ENCODE results near the gene RPS6KA4.
A peak's percentile ranks its signal among the peaks of the same experiment; 100 is the strongest.

RPS6KA4 gene

DNA sequence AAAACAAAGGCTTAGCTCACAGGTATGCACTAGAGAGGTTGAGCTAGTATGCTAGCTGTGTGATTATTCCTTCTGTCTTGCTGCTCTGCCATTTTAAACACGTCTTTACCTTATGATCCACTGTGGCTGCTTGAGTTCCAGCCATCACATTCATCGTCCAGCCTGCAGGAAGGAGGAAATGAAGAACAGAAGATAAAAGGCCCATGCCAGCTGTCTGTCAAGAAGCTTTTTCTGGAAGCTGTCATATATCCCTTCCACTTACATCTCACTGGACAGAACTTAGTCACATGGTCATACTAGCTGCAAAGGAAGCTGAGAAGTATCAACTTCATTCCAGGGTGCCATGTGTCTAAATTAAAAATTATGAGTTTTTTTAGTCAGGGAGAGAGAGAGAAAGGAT, 31.6 kb upstream of the RPS6KA4 start:
- no peak for DNase-seq (ENCODE audit: low read depth)

DNA sequence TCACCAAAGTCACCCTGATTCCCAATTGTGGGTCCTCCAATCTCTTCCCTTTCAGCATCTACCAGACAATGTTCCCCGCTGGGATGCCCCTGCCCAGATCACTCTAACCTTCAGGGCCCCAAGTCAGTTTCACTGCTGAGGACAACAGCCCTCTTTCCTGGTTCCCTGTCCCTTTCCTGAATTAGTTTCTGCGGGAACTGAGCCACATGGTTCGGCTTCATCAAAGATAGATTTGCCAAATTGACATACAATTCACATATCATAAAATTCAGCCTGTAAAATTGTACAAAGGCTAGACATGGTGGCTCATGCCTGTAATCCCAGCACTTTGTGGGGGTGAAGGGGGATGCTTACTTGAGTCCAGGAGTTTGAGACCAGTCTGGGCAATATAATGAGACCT, 31.0 kb upstream of the RPS6KA4 start:
- no peak for DNase-seq (ENCODE audit: low read depth)

DNA sequence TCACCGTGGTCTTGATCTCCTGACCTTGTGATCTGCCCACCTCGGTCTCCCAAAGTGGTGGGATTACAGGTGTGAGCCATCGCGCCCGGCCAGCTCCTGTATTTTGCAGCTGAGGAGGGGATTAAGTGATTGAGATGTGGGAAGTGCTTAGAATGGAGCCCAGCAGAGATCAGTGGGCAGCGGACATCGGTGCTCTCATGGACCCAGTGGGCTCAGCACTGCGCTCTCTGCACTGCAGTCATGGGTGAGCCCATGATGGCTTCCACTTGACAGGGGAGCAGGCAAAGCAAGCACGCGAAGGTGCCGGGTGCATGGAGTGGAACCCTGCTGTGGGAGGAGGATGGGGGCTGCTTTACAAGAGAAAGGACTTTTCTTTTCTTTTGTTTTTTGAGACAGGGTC, 28.1 kb upstream of the RPS6KA4 start:
- DNase-seq (ENCODE audit: low read depth): no peak

DNA sequence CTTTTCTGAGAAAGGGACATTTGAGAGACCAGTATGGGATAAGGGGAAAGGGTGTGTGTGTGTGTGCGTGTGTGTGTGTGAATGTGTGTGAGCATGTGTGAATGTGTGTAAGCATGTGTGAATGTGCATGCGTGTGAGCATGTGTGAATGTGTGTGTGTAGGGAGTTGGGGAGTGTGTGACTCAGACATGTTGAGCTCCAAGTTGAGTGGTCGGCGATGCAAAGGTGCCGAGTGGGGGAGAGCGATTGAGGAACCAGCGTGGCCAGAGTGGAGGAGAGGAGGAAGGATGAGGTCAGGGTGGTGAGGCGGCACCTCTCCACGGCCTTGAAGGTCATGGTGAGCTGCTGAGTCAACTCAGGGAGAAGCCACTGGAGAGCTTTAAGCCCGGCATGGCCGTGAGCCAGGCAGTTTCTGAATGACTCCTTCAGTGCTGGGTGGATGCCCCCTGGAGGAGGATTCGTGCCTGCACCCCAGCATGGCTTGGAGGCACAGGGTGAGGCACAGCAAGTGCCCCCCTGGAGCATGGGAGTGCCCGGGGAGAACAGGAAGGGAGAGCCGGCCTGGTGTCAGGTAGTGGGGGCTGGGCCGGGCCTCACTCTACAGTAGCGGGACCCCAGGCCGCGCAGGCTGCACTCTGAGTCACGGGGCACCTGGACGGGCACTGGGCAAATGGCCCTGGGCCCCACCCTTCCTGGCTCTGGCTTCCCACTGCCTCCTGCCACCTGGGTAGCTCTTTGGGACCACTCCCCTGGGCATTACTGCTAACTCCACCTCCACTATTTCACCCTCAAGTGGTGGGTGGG, 27.2 kb upstream of the RPS6KA4 start:
- peak; percentile 36 for DNase-seq (ENCODE audit: low read depth)

DNA sequence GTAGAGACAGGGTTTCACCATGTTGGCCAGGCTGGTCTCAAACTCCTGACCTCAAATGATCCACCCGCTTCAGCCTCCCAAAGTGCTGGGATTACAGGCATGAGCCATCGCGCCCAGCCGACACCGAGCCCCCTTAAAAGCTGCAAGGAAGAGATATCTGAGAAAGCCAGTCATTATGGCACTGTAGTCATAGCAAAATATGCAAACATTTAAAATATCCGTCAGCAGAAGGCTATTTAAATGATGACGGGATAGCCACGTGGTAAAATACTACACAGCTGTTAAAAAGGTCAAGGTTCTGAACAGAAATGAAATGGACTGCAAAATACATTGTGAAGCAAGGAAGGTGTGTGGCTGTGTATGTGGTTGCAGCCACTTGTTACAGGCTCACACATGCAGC, 25.4 kb upstream of the RPS6KA4 start:
- DNase-seq (ENCODE audit: low read depth): no peak

DNA sequence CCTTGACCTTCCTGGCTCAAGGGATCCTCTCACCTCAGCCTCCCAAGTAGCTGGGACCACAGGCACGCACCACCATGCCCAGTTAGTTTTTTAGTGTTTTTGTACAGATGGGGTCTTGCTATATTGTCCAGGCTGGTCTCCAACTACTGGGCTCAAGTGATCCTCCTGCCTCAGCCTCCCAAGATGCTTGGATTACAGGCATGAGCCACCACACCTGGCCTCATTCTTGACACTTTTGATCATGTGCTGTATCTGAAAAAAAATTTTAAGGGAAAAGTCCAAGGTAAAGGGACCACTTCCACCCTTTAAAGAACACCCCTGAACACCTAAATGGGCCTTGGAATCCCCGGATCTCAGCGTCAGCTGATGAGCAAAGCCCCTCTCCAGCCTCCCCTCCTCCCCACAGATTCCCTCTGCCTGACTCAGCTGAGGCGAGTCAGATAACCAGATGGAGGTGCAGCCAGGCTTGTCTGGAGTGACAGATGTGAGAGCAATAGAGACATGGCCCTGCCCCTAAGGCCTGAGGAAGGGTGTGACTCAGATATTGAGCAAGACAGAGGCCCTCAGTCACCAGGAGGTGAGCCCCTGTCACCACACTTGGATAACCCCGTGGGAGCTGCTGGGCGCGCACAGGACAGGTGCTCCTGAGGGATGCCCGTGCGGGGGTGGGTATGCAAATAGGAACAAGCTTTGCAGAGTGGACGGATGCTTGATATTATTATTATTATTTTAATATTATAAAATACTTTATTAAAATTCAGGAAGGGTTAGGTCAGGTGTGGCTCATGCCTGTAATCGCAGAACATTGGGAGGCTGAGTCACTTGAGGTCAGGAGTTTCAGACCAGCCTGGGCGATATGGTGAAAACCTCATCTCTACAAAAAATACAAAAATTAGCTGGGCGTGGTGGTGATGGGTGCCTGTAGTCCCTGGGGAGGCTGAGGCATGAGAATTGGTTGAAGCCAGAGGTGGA, 23.9 kb upstream of the RPS6KA4 start:
- DNase-seq (ENCODE audit: low read depth): no peak

DNA sequence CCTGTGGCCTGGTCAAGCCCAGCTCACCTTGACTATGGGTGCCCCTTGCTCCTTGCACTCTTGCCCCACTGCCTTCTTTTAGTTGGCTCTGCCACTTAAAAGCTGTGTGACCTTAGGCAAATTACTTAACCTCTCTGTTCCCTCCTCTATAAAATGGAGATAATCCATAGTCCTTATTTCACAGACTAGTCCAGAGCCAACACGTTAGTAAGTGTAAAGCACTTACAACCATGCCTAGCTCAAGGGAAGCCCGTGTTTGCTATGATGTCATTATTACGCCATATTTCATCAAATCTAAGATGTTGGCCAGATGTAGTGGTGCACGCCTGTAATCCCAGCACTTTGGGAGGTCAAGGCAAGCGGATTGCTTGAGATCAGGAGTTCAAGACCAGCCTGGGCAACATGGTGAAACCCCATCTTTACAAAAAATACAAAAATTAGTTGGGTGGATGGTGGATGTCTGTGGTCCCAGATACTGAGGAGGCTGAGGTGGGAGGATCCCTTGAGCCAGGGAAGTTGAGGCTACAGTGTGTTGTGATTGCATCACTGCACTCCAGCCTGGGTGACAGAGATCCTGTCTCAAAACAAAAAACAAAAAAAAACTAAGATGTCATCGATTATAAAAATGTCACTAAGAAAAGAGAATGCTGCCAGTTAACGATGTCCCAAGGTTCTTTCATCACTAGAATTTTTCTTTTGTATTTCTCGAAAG, 21.3 kb upstream of the RPS6KA4 start:
- no peak for DNase-seq (ENCODE audit: low read depth)

DNA sequence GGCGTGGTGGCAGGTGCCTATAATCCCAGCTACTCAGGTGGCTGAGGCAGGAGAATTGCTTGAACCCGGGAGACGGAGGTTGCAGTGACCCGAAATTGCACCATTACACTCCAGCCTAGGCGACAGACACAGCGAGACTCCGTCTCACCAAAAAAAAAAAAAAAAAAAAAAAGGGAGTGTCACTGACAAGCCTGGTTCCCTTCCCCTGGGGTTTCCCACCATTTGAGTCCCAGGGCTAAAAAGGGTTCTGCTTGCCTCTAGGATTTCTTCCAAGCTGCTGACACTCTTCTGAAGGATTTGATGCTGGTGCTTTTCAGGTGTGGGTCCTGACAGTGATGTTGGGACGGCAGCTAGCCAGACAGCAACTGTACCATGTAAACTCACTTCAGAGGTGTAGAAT, 20.2 kb upstream of the RPS6KA4 start:
- no peak for DNase-seq (ENCODE audit: low read depth)

DNA sequence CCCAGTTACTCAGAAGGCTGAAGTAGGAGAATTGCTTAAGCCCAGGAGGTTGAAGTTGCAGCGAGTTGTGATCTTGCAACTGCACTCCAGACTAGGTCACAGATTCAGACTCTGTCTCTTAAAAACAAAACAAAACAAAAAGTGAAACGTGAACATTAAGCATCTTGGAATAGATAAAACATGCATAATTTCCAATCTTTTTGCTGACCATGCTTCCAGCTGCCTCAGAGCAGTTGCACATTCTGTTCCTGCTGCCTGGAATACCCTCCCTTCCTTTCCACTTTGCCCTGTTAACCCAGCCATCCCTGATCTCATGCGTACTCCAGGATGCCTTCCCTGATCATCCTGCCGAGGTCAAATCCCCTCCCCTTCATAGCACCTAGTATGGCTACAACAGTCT, 19.7 kb upstream of the RPS6KA4 start:
- no peak for DNase-seq (ENCODE audit: low read depth)

DNA sequence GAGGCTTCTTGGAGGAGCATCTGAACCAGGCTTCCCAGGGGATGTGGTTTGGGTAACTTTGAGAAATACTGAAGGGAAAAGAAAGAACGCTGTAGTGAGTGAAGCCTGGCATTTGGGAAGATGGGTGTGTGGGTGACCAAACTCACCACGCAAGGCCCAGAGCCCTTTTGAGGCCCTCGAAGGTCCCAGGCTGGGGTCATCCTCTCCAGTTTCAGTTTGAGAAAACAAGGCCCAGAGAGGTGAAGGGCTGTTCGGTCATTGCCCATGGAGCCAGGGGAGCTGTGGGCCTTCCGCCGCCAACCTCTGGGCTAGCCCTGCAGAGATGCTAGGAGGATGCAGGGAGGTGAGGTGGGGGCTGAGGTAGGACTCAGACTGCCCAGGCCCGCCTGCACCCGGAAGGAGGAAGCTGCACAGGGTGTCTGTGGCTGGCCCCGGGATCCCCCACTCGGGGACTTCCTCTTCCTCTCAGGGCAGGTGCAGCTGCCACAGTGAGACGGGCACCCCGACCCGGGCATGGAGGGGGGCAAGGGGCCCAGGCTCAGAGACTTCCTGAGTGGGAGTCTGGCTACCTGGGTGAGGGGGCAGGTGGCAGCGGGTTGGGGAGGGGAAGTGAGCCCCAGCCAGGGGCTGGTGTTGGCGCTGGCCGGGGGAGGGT, 19.1 kb upstream of the RPS6KA4 start, which contains the start of gene CCDC88B:
Gene CCDC88B (plus strand): TSS at position 451 of the 655 bp plus-strand sequence. CDS start 63 bp downstream, at position 514.
- peak; percentile 66 for DNase-seq (ENCODE audit: low read depth)

DNA sequence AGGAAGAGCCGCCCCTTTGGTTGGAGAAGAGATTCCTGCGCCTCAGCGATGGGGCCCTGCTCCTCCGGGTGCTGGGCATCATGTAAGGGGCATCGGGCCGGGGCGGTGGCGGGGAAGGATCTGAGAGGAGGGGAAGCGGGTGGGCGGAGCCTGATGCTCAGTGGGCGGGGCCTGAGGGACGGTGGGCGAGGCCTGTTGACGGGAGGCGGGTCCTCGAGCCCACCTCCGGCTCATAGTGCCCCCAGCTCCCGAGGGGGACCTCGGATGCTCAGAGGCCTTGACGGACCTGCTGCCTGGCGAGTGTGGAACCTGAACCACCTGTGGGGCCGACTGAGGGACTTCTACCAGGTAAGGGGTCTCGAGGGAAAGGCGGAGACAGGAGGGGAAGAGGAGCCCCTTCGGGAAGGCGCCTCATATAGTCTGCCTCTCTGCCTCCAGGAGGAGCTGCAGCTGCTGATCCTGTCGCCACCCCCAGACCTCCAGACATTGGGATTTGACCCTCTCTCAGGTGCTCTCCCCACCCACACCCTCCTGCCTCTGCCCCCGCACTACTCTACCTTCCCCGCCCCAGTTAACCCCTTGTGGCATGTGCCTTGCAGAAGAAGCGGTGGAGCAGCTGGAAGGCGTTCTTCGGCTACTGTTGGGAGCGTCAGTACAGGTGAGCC, 18.2 kb upstream of the RPS6KA4 start:
- DNase-seq (ENCODE audit: low read depth): peak; percentile 62

DNA sequence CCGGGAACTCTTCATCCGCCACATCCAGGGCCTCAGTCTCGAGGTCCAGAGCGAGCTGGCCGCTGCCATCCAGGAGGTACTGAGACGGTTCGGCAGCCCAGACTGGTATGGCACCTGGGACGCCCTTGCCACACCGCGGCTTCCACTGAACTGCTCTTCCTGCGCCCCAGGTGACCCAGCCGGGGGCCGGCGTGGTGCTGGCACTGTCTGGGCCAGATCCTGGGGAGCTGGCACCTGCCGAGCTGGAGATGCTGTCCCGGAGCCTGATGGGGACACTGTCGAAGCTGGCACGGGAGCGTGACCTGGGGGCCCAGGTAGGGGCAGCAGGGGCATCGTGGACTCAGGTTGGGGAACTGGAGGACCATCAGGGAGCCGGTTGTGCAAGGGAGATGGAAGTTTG, 17.5 kb upstream of the RPS6KA4 start:
- DNase-seq (ENCODE audit: low read depth): no peak

DNA sequence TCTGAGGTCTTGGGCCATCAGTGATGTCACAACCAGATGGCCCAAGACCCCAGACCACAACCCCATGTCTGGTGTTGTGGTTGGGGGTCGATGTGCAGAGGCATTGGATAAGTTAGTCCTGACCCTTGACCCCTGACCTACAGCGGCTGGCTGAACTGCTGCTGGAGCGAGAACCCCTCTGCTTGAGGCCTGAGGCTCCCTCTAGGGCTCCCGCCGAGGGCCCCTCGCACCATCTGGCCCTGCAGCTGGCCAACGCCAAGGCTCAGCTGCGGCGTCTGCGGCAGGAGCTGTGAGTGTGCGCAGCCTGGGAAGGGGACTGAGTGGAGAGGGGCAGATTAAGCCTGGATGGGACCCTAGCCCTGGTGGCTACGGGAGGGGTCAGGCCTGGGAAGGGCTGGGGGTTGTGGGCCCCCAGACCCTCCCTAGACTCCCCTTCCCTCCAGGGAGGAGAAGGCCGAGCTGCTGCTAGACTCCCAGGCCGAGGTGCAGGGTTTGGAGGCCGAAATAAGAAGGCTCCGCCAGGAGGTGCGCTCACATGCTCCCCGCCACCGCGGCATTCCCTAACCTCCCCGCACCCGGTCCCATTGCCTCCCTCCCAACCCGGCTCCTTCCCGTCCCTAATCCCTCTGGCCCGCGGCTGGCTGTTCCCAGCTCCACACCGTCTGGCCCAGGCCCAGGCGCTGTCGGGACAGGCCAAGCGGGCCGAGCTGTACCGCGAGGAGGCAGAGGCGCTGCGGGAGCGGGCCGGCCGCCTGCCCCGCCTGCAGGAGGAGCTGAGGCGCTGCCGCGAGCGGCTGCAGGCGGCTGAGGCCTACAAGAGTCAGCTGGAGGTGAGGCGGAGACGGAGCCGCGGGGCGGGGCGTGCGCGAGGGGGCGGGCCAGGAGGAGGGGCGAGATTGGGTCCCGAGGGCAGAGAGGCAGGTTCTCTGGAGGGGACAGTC, 16.8 kb upstream of the RPS6KA4 start:
- DNase-seq (ENCODE audit: low read depth): peak; percentile 82

DNA sequence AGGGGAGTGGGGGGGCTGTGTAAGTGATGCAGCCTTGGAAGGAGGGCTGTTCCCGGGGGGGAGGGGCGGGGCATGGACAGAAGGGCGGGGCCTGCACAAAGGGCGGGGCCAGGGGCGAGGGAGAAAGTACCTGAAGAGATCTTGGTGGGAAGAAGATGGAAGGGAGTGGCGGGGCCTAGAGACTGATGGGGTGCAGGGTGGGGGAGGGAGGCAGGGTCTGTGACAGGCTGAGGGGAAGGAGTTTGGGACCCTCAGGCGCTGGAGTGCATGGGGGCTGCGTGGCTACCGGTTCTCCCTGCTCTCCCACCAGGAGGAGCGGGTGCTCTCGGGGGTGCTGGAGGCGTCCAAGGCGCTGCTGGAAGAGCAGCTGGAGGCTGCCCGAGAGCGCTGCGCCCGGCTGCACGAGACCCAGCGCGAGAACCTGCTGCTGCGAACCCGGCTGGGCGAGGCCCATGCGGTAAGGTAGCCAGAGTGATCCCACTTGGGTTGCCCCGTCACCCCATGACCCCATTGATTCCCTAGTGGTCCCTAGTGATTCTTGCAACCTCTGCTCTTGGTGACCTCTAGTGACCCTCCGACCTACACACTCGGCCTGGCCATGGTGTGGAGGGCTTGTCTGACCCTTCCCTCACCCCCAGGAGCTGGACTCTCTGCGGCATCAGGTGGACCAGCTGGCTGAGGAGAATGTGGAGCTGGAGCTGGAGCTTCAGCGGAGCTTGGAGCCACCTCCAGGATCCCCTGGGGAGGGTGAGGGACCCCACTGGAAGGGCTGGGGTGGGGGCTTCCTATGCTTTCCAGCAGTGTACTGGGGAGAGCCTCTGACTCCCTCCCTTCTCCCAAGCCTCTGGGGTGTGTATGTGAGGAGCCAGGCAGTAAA, 15.9 kb upstream of the RPS6KA4 start:
- DNase-seq (ENCODE audit: low read depth): no peak

DNA sequence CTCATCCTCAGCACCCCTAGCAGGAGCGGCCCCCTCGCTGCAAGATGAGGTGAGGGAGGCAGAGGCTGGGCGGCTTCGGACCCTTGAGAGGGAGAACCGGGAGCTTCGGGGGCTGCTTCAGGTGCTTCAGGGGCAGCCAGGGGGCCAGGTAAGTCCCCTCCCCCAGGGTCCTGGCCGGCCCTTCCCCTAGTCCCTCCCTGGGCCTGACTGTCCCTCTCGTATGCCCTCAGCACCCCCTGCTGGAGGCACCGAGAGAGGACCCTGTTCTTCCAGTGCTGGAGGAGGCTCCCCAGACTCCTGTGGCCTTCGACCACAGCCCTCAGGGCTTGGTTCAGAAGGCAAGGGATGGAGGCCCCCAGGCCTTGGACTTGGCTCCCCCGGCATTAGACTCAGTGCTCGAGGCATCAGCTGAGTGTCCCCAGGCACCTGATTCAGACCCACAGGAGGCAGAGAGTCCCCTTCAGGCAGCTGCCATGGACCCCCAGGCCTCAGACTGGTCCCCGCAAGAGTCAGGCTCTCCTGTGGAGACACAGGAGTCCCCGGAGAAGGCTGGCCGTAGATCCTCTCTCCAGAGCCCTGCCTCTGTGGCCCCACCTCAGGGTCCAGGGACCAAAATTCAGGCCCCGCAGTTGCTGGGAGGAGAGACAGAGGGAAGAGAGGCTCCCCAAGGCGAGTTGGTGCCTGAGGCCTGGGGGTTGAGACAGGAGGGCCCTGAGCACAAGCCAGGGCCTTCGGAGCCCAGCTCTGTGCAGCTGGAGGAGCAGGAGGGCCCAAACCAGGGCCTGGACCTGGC, 15.0 kb upstream of the RPS6KA4 start:
- DNase-seq (ENCODE audit: low read depth): no peak

DNA sequence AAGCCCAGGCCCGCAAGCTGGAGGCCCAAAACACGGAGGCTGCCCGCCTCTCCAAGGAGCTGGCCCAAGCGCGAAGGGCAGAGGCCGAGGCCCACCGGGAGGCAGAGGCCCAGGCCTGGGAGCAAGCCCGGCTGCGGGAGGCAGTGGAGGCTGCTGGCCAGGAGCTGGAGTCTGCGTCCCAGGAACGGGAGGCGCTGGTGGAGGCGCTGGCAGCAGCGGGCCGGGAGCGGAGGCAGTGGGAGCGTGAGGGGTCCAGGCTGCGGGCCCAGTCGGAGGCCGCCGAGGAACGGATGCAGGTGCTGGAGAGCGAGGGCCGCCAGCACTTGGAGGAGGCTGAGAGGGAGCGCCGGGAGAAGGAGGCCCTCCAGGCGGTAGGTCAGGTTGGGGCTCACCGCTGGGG, 14.2 kb upstream of the RPS6KA4 start:
- DNase-seq (ENCODE audit: low read depth): no peak

DNA sequence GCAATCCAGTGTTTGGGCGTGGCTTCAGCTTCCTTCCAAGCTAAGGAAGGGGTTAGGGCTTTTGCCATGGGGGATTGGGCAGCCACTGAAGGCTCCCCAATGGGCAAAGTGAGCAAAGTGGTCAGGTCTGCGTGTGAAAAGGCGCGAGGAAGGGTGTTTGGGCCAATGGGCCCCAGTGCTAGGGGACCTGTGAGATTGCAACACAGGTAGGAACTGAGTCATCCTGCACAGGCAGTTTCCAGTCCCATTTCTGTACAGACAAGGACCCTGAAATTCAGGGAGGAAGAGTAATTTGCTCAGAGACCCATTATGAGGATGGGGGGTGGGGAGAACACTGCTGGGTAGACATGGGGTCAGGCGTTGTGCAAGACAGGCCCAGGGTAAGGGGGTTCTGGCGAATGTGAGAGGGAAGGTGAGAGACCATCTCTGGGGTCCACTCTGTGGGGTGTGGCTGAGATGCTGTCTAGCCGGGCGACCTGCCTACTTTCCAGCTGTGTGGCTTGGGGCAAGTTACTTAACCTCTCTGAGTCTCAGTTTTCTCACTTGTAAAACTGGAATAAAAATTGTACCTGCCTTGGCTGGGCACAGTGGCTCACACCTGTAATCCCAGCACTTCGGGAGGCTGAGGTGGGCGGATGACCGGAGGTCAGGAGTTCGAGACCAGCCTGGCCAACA, 11.6 kb upstream of the RPS6KA4 start:
- DNase-seq (ENCODE audit: low read depth): no peak
